Raji (cell line): Measurements from ENCODE around the gene MAGI1.

Experiments
- POLR2A ChIP-seq: IDR thresholded peaks from 2 replicates; pipeline ENCODE4 v1.6.1; 2011; ENCODE audit warnings: low read depth, low read length, control low read depth; ENCODE audit not compliant: insufficient read depth

The MAGI1 gene

DNA sequence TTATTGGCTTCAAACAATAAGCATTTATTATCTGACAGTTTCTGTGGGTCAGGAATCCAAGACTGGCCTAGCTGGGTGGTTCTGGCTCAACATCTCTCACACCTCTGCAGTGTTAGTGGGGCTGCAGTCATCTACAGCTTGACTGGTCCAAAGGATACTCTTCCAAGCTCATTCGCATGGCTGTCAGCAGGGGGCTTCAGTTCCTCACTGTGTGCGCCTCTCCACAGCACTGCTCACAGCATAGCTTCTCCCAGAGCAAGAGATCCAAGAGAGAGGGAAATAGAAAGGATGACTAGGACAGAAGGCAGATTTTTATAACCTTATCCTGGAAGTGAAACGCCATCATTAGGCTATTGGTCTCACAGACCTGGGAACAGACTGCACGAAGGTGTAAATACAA lies 64.2 kb downstream of the MAGI1 start:
- TF ChIP-seq POLR2A = no peak

DNA sequence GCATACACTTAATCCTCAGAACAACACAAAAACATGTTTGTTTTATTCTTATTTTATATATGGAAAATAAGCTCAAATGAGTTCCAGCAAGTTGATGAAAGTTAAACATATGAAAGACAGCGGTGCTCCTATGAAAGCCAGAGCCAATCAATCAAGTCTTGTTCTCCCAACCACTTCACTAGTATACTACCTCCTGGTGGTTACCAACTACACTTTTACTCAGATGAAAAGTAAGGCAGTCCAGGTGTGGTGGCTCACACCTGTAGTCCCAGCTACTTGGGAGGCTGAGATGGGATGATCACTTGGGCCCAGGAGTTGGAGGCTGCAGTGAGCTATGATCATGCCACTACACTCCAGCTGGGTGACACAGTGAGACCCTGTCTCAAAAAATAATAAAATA lies 66.0 kb downstream of the MAGI1 start:
- TF ChIP-seq POLR2A = no peak

DNA sequence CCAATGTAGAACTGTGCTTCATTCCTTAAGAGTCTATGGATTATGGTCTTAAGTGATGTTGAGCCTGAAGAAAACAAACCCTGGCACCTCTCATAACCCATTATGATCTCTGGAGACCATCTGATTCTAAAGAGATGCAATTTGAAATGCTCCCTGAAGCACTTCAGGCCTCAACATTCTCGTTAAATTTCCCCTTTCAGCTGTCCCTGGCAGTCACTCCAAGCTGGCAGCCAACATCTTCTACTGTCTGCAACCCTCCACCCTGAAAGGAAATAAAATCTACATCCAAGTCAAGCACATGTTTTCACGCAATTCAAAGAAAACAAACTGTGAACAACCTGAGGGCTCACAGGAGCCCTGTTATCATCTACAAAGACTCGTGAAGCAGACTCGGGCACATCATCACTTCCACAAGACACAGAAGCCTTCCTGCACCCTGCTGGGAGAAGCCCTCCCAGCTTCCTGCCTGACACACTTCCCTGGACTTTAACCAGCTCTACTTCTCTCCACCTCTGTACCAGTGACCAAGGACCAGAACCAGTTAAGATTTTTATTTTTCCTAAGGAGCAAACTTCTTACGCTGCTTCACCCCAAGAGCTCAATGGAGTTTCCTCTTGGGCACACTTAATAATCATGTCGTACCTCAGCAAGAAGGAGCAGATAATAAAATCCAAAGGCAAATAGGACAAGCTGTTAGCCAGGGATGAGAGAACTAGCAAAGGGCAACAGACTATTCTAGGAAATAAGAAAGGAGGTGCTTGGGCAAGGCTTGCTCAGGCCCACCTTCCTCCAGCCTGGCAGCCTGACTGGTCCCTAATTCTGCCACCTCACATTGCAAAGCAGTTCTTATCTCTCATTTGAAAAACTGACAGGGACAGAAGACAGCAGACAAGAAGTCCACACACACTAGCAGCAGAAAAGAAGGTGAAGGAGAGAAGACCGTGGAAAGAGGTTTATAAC lies 67.1 kb downstream of the MAGI1 start:
- TF ChIP-seq POLR2A = no peak

- no peak for TF ChIP-seq POLR2A
These were observed 69.7 kb downstream of the MAGI1 start for GRCh38 chr3:65968996-65969395.

DNA sequence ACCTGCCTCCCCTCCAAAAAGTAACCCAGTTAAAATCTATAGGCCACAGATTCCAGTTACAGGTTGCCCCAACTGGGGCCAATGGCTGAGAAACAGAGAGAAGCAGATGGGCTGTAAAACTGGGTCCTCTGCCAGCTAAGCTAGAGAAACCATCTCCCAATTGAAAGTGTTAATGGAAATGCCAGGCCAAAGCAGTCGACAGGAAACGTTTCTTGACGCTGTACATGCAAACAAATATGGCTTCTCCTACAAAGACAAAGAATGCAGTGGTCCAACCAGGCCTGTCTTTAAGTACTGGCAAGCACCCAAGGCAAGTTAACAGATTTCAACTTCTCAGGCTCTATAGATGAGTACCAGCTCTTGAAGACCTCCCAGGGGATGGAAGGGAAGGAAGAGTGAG lies 71.3 kb downstream of the MAGI1 start:
- TF ChIP-seq POLR2A = no peak

GRCh38 chr3:65964838-65965237 lies 73.9 kb downstream of the MAGI1 start:
- TF ChIP-seq POLR2A = no peak

GRCh38 chr3:65963787-65964677 lies 74.7 kb downstream of the MAGI1 start:
- no peak for TF ChIP-seq POLR2A

DNA sequence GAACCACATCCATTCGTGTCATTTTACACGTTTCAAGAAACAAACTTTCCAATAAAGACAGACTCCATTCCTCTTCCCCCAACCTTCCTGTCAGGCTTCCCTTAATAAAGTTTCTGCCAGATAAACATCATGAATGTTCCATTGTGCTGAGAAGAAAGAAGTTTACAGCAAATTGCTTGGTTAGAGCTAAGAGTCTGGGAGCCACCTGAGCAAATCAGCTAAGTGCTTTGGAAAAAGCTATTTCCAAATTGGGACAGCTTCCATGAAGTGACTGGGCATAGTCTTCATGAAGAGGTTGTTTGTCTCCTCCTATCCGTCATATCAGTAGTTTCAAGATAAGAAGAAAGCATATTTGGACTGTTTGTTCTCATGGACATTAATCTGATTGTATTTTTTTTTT lies 77.0 kb downstream of the MAGI1 start:
- TF ChIP-seq POLR2A = no peak

GRCh38 chr3:65961128-65961527 lies 77.6 kb downstream of the MAGI1 start:
- no peak for TF ChIP-seq POLR2A

DNA sequence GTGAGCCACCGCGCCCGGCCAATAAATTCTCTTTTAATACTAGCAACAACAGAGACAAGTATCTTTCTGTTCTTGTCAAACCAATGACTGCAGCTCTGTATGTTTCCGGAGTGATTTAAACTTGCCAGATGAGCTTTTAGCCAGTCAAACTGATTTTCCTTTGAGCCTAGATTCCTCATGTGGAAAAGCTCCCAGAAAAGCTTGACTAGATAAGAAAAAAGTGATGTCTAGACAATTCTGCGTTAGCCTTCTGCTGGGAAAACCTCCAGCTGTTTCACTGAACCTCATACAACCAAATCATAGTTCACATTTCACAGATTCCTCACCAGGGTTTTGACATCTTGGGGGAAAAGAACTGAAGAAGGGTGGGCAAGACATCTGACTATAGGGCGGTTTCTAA lies 78.6 kb downstream of the MAGI1 start:
- no peak for TF ChIP-seq POLR2A

- TF ChIP-seq POLR2A = no peak
These were observed 80.5 kb downstream of the MAGI1 start for GRCh38 chr3:65958216-65958615.

GRCh38 chr3:65955792-65956477 lies 82.8 kb downstream of the MAGI1 start:
- TF ChIP-seq POLR2A = no peak

DNA sequence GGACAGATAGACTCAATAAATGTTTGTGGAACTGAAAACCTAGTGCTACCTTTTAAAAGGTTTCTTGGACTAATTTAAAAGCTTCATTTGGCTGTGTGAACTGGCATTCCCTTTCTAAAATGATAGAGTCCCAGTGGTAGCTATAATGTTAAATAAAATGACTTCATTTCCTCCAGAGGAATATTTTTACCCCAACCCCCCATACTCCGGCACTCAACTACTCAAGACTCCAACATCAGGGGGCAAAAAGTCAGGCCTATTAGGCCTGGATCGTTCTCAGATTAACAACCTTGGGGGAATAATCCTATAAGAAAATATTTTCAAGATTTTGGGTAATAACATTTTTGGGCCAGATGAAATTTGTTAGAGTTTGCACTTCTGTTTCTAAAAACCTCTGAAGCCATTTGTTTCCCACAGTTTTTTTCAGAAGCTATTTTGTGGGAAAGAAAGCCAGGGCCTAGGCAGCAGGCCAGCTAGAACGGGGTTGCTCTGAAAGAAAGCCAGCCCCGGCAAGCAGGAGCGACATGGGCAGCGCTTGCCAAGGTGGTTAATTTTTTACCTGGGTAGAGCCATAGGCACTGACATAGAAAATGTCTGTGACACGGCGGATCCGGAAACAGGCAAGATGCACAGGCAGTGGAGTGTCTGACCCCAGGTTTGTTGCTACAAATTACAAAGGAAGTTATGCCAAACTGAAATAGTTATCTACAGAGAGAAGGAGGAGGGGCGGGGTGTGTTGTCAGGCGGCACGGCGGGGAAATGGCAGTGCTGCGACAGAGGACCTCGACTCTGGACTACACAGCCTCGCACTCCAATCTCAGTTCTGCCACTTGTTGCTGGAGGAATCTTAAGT lies 84.6 kb downstream of the MAGI1 start:
- no peak for TF ChIP-seq POLR2A

DNA sequence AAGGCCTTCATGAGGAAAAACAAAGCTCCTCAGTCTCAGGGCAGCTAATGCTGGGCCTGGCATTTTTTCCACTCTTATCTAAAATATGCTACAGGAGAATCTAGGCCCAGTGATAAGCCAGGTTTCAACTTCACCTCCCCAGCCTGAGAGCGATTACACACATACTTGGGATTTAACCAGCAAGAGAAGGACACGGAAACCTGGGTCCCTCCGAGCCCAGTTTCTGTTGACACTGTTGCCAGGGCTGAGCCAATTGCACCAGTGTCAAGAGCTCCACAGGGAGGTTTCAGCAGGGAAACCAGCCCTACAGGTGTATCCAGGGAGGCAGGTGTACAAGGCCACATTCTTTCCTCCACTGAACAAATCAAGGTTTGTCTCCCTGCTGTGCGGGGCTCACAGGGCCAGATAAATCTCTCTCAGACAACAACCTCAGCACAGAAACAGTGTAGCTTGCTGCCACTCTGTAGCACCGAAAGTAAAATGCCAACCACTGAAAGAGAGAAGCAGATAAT lies 85.4 kb downstream of the MAGI1 start:
- no peak for TF ChIP-seq POLR2A

DNA sequence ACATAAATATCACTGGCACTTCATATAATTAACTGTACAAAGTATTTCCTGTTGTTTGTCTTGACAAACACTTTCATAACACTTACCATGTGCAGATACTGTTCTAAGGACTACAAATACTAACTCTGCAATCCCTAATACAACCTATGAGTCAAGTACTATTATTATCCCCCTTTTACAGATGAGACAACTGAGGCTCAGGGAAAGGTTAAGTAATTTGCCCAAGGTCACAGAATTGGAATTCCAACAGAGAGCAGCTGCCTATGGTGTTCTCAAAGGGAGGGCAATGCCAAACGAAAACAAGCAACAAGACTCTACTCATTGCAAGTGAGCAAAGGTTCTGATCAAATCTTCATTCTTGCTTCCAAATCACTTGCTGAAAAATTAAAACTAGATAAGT lies 85.9 kb downstream of the MAGI1 start:
- TF ChIP-seq POLR2A = no peak
